Activated CD8-positive, alpha-beta T cell treated with anti-CD3 and anti-CD28 coated beads for 36 hours (primary cell): ENCODE measurements around the gene SYNJ2. TPM values are rescaled to one million over a fixed set of nuclear protein-coding genes. Genes with fewer than 3 reads are reported as not detected.

Source experiments
- ATAC-seq: fragments of 200-7000 bp; cut with Tn5 transposase; one replicate; pipeline ENCODE4 v1.10.0; 2021; ENCODE audit warnings: mild to moderate bottlenecking, moderate library complexity
- CTCF ChIA-PET: fragments of 350-600 bp; sonication (Branson Sonifier 250); formaldehyde crosslinking; loops from one replicate; lab custom pipeline; 2021; ENCODE audit warnings: antibody characterized with exemption; lab: Charles Lee
- POLR2A ChIA-PET: fragments of 350-600 bp; sonication (Branson Sonifier 250); formaldehyde crosslinking; loops from one replicate; lab custom pipeline; 2021; ENCODE audit warnings: antibody characterized with exemption; lab: Charles Lee
- DNase-seq: peaks from one replicate; pipeline ENCODE4 v3.0.0-alpha.2; 2020
- H3K27ac Mint-ChIP-seq: one replicate; pipeline ENCODE4 v1.8.0; 2021; ENCODE audit warnings: mild to moderate bottlenecking, mixed read lengths
- H3K27me3 Mint-ChIP-seq: one replicate; pipeline ENCODE4 v1.8.0; 2021; ENCODE audit warnings: mixed read lengths
- H3K36me3 Mint-ChIP-seq: one replicate; pipeline ENCODE4 v1.8.0; 2021; ENCODE audit warnings: low read depth, mixed read lengths
- H3K4me1 Mint-ChIP-seq: one replicate; pipeline ENCODE4 v1.8.0; 2021; ENCODE audit warnings: low read depth, mixed read lengths
- H3K4me3 Mint-ChIP-seq: one replicate; pipeline ENCODE4 v1.8.0; 2021; ENCODE audit warnings: mild to moderate bottlenecking, moderate library complexity, mixed read lengths
- H3K9me3 Mint-ChIP-seq: one replicate; pipeline ENCODE4 v1.8.0; 2021; ENCODE audit warnings: mixed read lengths
- intact Hi-C: fragments of 100-400 bp; cut with micrococcal nuclease; formaldehyde crosslinking; loops from one replicate; pipeline ENCODE4 v1.10.0; 2022
- total RNA-seq, 2 experiments: library from RNA; stranded (reverse); gene quantifications; one replicate each; pipeline ENCODE4 v1.2.3, GENCODE V29; 2021
- TF ChIP-seq, protein P1 (sequence below): fragments of 200-600 bp; IDR thresholded peaks from one replicate; pipeline ENCODE4 v1.8.0; 2022; ENCODE audit warnings: antibody characterized with exemption, mild to moderate bottlenecking

The SYNJ2 gene
- total RNA-seq, 2 experiments from 2014 or later: 27.7 to 28.5 TPM

DNA sequence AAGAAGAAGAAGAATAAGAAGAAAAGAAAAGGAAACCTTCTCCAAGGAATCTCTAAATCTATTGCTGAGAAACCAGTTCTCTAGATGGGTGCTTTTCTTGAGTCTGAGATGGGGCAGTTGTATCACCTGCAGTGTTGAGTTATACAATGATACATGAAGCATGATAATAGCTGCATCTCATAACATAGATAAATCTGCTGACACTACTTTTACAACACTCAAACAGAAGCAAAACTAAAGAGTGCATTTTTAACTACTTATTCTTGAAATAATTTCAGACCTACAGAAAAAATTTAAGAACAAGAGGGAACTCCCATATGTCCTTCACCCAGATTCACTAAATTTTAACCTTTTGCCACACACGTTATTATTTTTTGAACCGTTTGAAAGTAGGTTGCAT, 70.3 kb downstream of the SYNJ2 start:
- no peak overlapping the region for H3K4me3 Mint-ChIP-seq
- peaks cover 24% of the 10 kb centered on the region for H3K4me1 Mint-ChIP-seq
- ChIA-PET CTCF (no interaction called here), POLR2A (no interaction called here)
- peaks cover 19% of the 10 kb centered on the region for H3K36me3 Mint-ChIP-seq
- TF ChIP-seq, protein P1, sequence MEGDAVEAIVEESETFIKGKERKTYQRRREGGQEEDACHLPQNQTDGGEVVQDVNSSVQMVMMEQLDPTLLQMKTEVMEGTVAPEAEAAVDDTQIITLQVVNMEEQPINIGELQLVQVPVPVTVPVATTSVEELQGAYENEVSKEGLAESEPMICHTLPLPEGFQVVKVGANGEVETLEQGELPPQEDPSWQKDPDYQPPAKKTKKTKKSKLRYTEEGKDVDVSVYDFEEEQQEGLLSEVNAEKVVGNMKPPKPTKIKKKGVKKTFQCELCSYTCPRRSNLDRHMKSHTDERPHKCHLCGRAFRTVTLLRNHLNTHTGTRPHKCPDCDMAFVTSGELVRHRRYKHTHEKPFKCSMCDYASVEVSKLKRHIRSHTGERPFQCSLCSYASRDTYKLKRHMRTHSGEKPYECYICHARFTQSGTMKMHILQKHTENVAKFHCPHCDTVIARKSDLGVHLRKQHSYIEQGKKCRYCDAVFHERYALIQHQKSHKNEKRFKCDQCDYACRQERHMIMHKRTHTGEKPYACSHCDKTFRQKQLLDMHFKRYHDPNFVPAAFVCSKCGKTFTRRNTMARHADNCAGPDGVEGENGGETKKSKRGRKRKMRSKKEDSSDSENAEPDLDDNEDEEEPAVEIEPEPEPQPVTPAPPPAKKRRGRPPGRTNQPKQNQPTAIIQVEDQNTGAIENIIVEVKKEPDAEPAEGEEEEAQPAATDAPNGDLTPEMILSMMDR: no peak
- intact Hi-C loops: no loop called here
- no peaks in the 10 kb centered on the region for H3K9me3 Mint-ChIP-seq
- no peaks in the 10 kb centered on the region for H3K27me3 Mint-ChIP-seq
- H3K27ac Mint-ChIP-seq: no peak overlapping the region
- ATAC-seq: no peak
- no peak for DNase-seq

DNA sequence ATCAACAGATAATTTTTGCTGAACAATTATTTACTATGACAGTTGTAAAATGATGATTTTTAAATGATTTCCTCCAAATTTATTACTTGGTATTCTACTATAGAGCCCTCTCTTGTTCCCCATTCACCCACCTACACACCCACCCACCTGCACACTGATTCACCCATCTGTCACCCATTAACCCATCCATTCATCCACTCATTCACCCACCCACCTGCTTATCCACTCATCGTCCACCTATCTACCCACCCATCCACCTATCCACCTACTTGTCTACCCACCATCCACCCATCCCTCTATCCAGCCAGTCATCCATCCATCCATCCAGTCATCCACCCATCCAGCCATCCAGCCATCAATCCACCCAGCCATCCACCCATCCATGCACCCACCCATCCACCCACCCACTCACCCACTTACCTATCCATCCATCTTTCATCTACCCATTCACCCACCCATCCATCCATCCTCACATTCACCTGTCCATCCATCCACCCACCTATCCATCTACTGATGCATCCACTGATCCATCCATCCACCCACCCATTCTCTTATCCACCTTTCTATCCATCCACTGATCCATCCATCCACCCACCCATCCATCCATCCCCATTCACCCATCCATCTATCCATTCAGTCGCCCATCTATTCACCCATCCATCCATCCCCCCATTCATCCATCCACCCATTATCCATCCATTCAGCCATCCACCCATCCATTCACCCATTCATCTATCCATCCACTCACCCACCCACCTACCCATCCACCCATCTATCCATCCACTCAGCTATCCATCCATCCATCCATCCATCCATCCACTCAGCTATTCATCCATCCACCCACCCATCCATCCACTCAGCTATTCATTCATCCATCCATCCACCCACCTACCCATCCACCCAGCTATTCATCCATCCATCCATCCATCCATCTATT, 72.0 kb downstream of the SYNJ2 start:
- ATAC-seq (no peak), DNase-seq (no peak)
- ChIA-PET CTCF (interaction anchor here (5.6 kb wide), 1 partner anchor 19 kb away, joined by 33 read pairs; no protein-coding TSS in a partner anchor), POLR2A (no interaction called here)
- TF ChIP-seq, protein P1: no peak
- Mint-ChIP-seq H3K27ac (no peak overlapping the region), H3K36me3 (peaks cover 18% of the 10 kb centered on the region), H3K9me3 (no peaks in the 10 kb centered on the region), H3K27me3 (no peaks in the 10 kb centered on the region), H3K4me1 (peaks cover 30% of the 10 kb centered on the region), H3K4me3 (no peak overlapping the region)
- intact Hi-C loops: no loop called here

DNA sequence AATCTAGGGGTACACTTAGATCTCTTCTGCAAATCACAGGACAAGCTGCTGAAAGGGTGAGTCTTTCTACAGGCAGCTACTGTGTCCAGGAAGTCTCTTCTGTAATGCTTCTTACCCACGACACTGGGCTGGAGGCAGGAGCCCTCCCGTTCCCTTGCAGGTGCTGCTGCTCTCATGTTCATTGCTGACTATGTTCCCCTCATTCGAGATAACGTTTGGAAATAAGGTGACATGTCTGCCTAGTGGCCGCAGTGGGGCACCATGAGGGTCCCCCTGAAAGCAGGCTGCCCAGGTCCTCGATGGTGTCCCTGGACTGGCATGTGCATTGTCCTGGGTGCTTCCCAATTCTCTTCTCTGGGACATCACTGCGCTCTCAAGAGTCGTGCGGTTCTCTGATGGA, 74.7 kb downstream of the SYNJ2 start:
- H3K4me3 Mint-ChIP-seq: no peak overlapping the region
- no peak overlapping the region for H3K27ac Mint-ChIP-seq
- no peaks in the 10 kb centered on the region for H3K27me3 Mint-ChIP-seq
- peaks cover 11% of the 10 kb centered on the region for H3K36me3 Mint-ChIP-seq
- CTCF ChIA-PET: interaction anchor here (0.9 to 5.6 kb wide), 3 partner anchors 9 to 30 kb away, joined by 3 to 33 read pairs (median 3); no protein-coding TSS in a partner anchor
- peaks cover 34% of the 10 kb centered on the region for H3K4me1 Mint-ChIP-seq
- no peak for DNase-seq
- POLR2A ChIA-PET: no interaction called here
- H3K9me3 Mint-ChIP-seq: no peaks in the 10 kb centered on the region
- ATAC-seq: no peak
- intact Hi-C loops: no loop called here
- TF ChIP-seq, protein P1: no peak

DNA sequence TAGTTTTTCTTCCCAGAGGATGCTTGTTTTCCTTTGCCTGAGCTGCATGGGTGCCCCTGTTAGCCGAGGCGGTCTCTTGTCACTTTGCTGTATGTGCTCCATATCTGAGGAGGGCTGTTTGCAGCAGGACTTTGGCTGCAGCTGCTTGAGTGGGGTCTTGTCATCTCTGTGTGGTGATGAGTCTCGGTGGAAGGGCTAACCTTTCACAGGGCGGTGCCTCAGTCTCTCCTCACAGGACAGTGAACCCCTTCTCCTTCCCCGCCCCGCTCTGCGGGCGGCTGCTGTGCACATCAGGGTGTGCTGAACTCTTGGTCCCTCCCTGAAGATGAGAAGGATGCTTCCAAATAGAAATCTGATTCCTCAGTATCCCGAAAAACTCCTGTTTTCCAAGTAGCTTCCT, 75.1 kb downstream of the SYNJ2 start:
- no peak for ATAC-seq
- Mint-ChIP-seq H3K4me3 (no peak overlapping the region), H3K9me3 (no peaks in the 10 kb centered on the region), H3K27ac (no peak overlapping the region), H3K36me3 (peaks cover 11% of the 10 kb centered on the region), H3K27me3 (no peaks in the 10 kb centered on the region), H3K4me1 (peaks cover 34% of the 10 kb centered on the region)
- ChIA-PET POLR2A (no interaction called here), CTCF (interaction anchor here (0.9 to 5.6 kb wide), 3 partner anchors 10 to 30 kb away, joined by 3 to 33 read pairs (median 3); no protein-coding TSS in a partner anchor)
- TF ChIP-seq, protein P1: no peak
- no peak for DNase-seq
- intact Hi-C loops: no loop called here
